Measurements from ENCODE around the gene EHD3.

The EHD3 gene

GRCh38 chr2:31294196-31294595 is 60.2 kb downstream of the EHD3 start:
- DNase-seq (ENCODE audit: low spot score), result no peak

- DNase-seq (ENCODE audit: low spot score), result no peak
These were observed 62.8 kb downstream of the EHD3 start for GRCh38 chr2:31296641-31297287.

GRCh38 chr2:31297751-31298150 is 63.8 kb downstream of the EHD3 start:
- peak; percentile 47 for DNase-seq (ENCODE audit: low spot score)

- DNase-seq (ENCODE audit: low spot score), result no peak
These were observed 65.6 kb downstream of the EHD3 start for GRCh38 chr2:31299547-31299946.

GRCh38 chr2:31300309-31300708 is 66.4 kb downstream of the EHD3 start:
- no peak for DNase-seq (ENCODE audit: low spot score)

GRCh38 chr2:31302940-31303563 is 69.1 kb downstream of the EHD3 start:
- DNase-seq (ENCODE audit: low spot score), result no peak

GRCh38 chr2:31304816-31305215 is 70.9 kb downstream of the EHD3 start:
- DNase-seq (ENCODE audit: low spot score), result no peak

- no peak for DNase-seq (ENCODE audit: low spot score)
These were observed 78.9 kb downstream of the EHD3 start for GRCh38 chr2:31312898-31313297.

- no peak for DNase-seq (ENCODE audit: low spot score)
These were observed 80.8 kb downstream of the EHD3 start for GRCh38 chr2:31314761-31315160.

- no peak for DNase-seq (ENCODE audit: low spot score)
These were observed 83.4 kb downstream of the EHD3 start for GRCh38 chr2:31317396-31317795.

- no peak for DNase-seq (ENCODE audit: low spot score)
These were observed 84.7 kb downstream of the EHD3 start for GRCh38 chr2:31318361-31319336.
